Sigmoid colon (tissue), 4 donors: Measurements from ENCODE around the gene STAB1.

ENCODE experiments used
- POLR2AphosphoS5 ChIP-seq, 4 donors: sonication (generic); formaldehyde crosslinking; IDR thresholded peaks; one replicate each; pipeline ENCODE4 v1.6.1; 2017; ENCODE audit warnings: antibody characterized with exemption in 4 of 4
- TF ChIP-seq, protein P1 (sequence below), 4 experiments: fragments of 450-650 bp in 3 of 4; fragments of 200-600 bp in 1 of 4; IDR thresholded peaks; one replicate each; pipeline ENCODE4 v1.5.1; 2016 to 2019; ENCODE audit warnings: antibody characterized with exemption in 4 of 4, mild to moderate bottlenecking in 3 of 4, moderate library complexity in 2 of 4

GRCh38 chr3:52552089-52552488 is 57.0 kb downstream of the STAB1 start:
- TF ChIP-seq, protein P1, sequence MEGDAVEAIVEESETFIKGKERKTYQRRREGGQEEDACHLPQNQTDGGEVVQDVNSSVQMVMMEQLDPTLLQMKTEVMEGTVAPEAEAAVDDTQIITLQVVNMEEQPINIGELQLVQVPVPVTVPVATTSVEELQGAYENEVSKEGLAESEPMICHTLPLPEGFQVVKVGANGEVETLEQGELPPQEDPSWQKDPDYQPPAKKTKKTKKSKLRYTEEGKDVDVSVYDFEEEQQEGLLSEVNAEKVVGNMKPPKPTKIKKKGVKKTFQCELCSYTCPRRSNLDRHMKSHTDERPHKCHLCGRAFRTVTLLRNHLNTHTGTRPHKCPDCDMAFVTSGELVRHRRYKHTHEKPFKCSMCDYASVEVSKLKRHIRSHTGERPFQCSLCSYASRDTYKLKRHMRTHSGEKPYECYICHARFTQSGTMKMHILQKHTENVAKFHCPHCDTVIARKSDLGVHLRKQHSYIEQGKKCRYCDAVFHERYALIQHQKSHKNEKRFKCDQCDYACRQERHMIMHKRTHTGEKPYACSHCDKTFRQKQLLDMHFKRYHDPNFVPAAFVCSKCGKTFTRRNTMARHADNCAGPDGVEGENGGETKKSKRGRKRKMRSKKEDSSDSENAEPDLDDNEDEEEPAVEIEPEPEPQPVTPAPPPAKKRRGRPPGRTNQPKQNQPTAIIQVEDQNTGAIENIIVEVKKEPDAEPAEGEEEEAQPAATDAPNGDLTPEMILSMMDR (IDR thresholded peaks at IDR 0.05), result no peak
- no peak for TF ChIP-seq POLR2AphosphoS5 (IDR thresholded peaks at IDR 0.05)
